SK-N-SH (cell line): Measurements from ENCODE around the gene PLLP.

Experiments used
- EP300 ChIP-seq, 2 experiments: IDR thresholded peaks; 2 replicates each; pipeline versions ENCODE4 v1.4.0 to v1.6.1; 2012; ENCODE audit warnings: borderline replicate concordance in 1 of 2, low read depth in 1 of 2, low read length in 1 of 2
- EZH2phosphoT487 ChIP-seq: fragments of 200-600 bp; sonication (generic); IDR thresholded peaks from 2 replicates; pipeline ENCODE4 v1.6.1; 2017; ENCODE audit warnings: low read depth, mixed run types, mild to moderate bottlenecking, antibody characterized with exemption, moderate library complexity, borderline replicate concordance
- FOXJ3 ChIP-seq: sonication (generic); formaldehyde crosslinking; IDR thresholded peaks from 2 replicates; pipeline ENCODE4 v1.5.1; 2020; ENCODE audit warnings: mild to moderate bottlenecking, missing genetic modification reagents
- GABPA ChIP-seq: IDR thresholded peaks from 2 replicates; pipeline ENCODE4 v1.4.0; 2012; ENCODE audit warnings: low read depth, mild to moderate bottlenecking
- JUND ChIP-seq: IDR thresholded peaks from 2 replicates; pipeline ENCODE4 v1.4.0; 2012
- POLR2AphosphoS5 ChIP-seq: IDR thresholded peaks from 2 replicates; pipeline ENCODE4 v1.6.1; 2012; ENCODE audit warnings: low read depth, low read length
- RAD21 ChIP-seq: IDR thresholded peaks from 2 replicates; pipeline ENCODE4 v1.6.1; 2012; ENCODE audit warnings: mild to moderate bottlenecking, low read length
- TF ChIP-seq, protein P1 (sequence below): fragments of 200-600 bp; sonication (generic); IDR thresholded peaks from 2 replicates; pipeline ENCODE4 v1.6.1; 2017; ENCODE audit warnings: antibody characterized with exemption, mild to moderate bottlenecking, moderate library complexity
- TF ChIP-seq, protein P2 (sequence below): IDR thresholded peaks from 2 replicates; pipeline ENCODE4 v1.6.1; 2012; ENCODE audit warnings: mild to moderate bottlenecking, low read depth, low read length, moderate library complexity

DNA sequence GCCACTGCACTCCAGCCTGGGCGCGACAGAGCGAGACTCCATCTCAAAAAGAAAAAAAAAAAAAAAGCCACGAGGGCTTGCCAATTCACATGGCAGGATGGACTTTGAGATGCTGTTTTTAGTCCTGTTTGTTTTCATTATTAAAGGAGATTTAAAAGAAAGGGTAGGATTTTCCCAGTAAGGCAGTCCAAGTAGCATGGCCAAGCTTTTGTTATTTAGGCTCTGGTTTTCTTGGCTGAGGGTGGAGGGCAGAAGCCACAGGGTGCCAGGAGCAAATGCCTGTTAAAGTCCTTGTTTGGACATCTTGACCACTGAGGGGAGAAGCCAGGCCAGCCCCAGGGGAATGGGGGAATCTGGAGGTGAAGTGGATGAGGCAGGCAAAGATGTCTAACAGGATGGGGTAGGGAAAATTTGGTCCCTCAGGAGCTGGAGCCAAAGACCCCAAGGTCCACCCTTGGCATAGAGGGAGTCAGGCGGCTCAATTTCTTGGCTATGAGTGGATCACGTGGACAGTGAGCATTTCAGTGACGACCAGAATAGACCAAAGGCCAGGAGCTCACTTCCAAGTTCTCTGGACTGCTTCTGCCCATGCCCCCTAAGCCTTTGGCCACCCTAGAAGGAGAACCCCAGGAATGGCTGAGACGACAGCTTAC is 20.8 kb upstream of the PLLP start:
- TF ChIP-seq, protein P1, sequence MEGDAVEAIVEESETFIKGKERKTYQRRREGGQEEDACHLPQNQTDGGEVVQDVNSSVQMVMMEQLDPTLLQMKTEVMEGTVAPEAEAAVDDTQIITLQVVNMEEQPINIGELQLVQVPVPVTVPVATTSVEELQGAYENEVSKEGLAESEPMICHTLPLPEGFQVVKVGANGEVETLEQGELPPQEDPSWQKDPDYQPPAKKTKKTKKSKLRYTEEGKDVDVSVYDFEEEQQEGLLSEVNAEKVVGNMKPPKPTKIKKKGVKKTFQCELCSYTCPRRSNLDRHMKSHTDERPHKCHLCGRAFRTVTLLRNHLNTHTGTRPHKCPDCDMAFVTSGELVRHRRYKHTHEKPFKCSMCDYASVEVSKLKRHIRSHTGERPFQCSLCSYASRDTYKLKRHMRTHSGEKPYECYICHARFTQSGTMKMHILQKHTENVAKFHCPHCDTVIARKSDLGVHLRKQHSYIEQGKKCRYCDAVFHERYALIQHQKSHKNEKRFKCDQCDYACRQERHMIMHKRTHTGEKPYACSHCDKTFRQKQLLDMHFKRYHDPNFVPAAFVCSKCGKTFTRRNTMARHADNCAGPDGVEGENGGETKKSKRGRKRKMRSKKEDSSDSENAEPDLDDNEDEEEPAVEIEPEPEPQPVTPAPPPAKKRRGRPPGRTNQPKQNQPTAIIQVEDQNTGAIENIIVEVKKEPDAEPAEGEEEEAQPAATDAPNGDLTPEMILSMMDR: no peak
- TF ChIP-seq, protein P2, sequence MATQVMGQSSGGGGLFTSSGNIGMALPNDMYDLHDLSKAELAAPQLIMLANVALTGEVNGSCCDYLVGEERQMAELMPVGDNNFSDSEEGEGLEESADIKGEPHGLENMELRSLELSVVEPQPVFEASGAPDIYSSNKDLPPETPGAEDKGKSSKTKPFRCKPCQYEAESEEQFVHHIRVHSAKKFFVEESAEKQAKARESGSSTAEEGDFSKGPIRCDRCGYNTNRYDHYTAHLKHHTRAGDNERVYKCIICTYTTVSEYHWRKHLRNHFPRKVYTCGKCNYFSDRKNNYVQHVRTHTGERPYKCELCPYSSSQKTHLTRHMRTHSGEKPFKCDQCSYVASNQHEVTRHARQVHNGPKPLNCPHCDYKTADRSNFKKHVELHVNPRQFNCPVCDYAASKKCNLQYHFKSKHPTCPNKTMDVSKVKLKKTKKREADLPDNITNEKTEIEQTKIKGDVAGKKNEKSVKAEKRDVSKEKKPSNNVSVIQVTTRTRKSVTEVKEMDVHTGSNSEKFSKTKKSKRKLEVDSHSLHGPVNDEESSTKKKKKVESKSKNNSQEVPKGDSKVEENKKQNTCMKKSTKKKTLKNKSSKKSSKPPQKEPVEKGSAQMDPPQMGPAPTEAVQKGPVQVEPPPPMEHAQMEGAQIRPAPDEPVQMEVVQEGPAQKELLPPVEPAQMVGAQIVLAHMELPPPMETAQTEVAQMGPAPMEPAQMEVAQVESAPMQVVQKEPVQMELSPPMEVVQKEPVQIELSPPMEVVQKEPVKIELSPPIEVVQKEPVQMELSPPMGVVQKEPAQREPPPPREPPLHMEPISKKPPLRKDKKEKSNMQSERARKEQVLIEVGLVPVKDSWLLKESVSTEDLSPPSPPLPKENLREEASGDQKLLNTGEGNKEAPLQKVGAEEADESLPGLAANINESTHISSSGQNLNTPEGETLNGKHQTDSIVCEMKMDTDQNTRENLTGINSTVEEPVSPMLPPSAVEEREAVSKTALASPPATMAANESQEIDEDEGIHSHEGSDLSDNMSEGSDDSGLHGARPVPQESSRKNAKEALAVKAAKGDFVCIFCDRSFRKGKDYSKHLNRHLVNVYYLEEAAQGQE: no peak
- TF ChIP-seq JUND: no peak
- TF ChIP-seq POLR2AphosphoS5: no peak
- no peak for TF ChIP-seq RAD21
- no peak for TF ChIP-seq FOXJ3 (CRISPR knock-in tag)
- TF ChIP-seq EZH2phosphoT487: no peak
- TF ChIP-seq GABPA: no peak
- TF ChIP-seq EP300 (IDR thresholded peaks at IDR 0.05; ENCODE audit: borderline replicate concordance in 1 of 2, low read depth in 1 of 2, low read length in 1 of 2): no peak
